IgD-negative memory B cell (primary cell): ENCODE measurements around the gene VWA1. TPM values are rescaled to one million over a fixed set of nuclear protein-coding genes. Genes with fewer than 3 reads are reported as not detected.
"Not testable (repeated sequence)": the region's sequence is repeated elsewhere in the genome, so short reads cannot be mapped to it uniquely, and the experiment has no call there.

ENCODE experiments used
- H3K27ac Mint-ChIP-seq, 3 donors: one replicate each; pipeline ENCODE4 v1.8.0; 2020 to 2022; ENCODE audit warnings: mild to moderate bottlenecking in 3 of 3, mixed read lengths in 3 of 3, moderate library complexity in 1 of 3
- H3K27me3 Mint-ChIP-seq: one replicate; pipeline ENCODE4 v1.8.0; 2021; ENCODE audit warnings: mixed read lengths
- H3K36me3 Mint-ChIP-seq: one replicate; pipeline ENCODE4 v1.8.0; 2020; ENCODE audit warnings: mild to moderate bottlenecking, mixed read lengths
- H3K4me1 Mint-ChIP-seq, 3 donors: one replicate each; pipeline ENCODE4 v1.8.0; 2020 to 2022; ENCODE audit warnings: mixed read lengths in 3 of 3, mild to moderate bottlenecking in 1 of 3
- H3K4me3 Mint-ChIP-seq, 4 donors: one replicate each; pipeline ENCODE4 v1.8.0; 2020 to 2022; ENCODE audit warnings: mild to moderate bottlenecking in 4 of 4, mixed read lengths in 4 of 4, moderate library complexity in 3 of 4
- H3K9me3 Mint-ChIP-seq, 3 donors: one replicate each; pipeline ENCODE4 v1.8.0; 2020 to 2021; ENCODE audit warnings: mixed read lengths in 3 of 3, mild to moderate bottlenecking in 1 of 3
- polyA plus RNA-seq: library from polyadenylated mRNA; unstranded; fragments of 300-500 nt; fragmentation: Illumina TruSeq; gene quantifications from one replicate; pipeline ENCODE4 v1.2.3, GENCODE V29; 2021

Gene VWA1
- polyA plus RNA-seq, 1 donor from 2014 or later, result not detected

- not testable (repeated sequence) for H3K27ac Mint-ChIP-seq, H3K4me3 Mint-ChIP-seq, H3K27me3 Mint-ChIP-seq, H3K9me3 Mint-ChIP-seq, H3K36me3 Mint-ChIP-seq, H3K4me1 Mint-ChIP-seq
Observed at GRCh38 chr1:1485755-1486317, 50.3 kb downstream of the VWA1 start.

GRCh38 chr1:1487701-1488100 is 52.2 kb downstream of the VWA1 start:
- Mint-ChIP-seq H3K9me3 (peaks cover 0 to 2% (median 0%) of the 10 kb centered on the region in 3 donors), H3K27ac (peak overlapping the region in 1 of 3 donors; percentile 57), H3K36me3 (peaks cover 7% of the 10 kb centered on the region), H3K4me3 (no peak overlapping the region), H3K27me3 (no peaks in the 10 kb centered on the region), H3K4me1 (no peaks in the 10 kb centered on the region)

GRCh38 chr1:1489231-1489630 is 53.7 kb downstream of the VWA1 start:
- Mint-ChIP-seq H3K4me3 (no peak overlapping the region), H3K36me3 (peaks cover 14% of the 10 kb centered on the region), H3K27me3 (no peaks in the 10 kb centered on the region), H3K4me1 (no peaks in the 10 kb centered on the region), H3K9me3 (peaks cover 3 to 4% (median 3%) of the 10 kb centered on the region in 3 donors), H3K27ac (no peak overlapping the region)

GRCh38 chr1:1489861-1490260 is 54.4 kb downstream of the VWA1 start:
- Mint-ChIP-seq H3K4me1 (no peaks in the 10 kb centered on the region), H3K27ac (no peak overlapping the region), H3K4me3 (no peak overlapping the region), H3K9me3 (peaks cover 3 to 4% (median 3%) of the 10 kb centered on the region in 3 donors), H3K36me3 (peaks cover 14% of the 10 kb centered on the region), H3K27me3 (no peaks in the 10 kb centered on the region)

GRCh38 chr1:1490633-1491230 is 55.2 kb downstream of the VWA1 start:
- Mint-ChIP-seq H3K36me3 (peaks cover 14% of the 10 kb centered on the region), H3K4me1 (no peaks in the 10 kb centered on the region), H3K27ac (no peak overlapping the region), H3K9me3 (peaks cover 3 to 4% (median 3%) of the 10 kb centered on the region in 3 donors), H3K4me3 (no peak overlapping the region), H3K27me3 (no peaks in the 10 kb centered on the region)

GRCh38 chr1:1491601-1492000 is 56.1 kb downstream of the VWA1 start:
- peaks cover 3 to 4% (median 3%) of the 10 kb centered on the region in 3 donors for H3K9me3 Mint-ChIP-seq
- no peaks in the 10 kb centered on the region for H3K4me1 Mint-ChIP-seq
- no peak overlapping the region for H3K4me3 Mint-ChIP-seq
- no peak overlapping the region for H3K27ac Mint-ChIP-seq
- no peaks in the 10 kb centered on the region for H3K27me3 Mint-ChIP-seq
- peaks cover 14% of the 10 kb centered on the region for H3K36me3 Mint-ChIP-seq

Other genes starting within 250 kb of the VWA1 start
- gene TNFRSF18, start 229.1 kb upstream of the VWA1 start, polyA plus RNA-seq, result 3.5 TPM
- gene TNFRSF4, start 221.5 kb upstream of the VWA1 start, polyA plus RNA-seq, result not detected
- gene SDF4, start 203.7 kb upstream of the VWA1 start, polyA plus RNA-seq, result 121 TPM
- 5.6 TPM for gene B3GALT6, start 203.5 kb upstream of the VWA1 start, polyA plus RNA-seq
- 0.88 TPM for gene C1QTNF12, start 189.0 kb upstream of the VWA1 start, polyA plus RNA-seq
- gene UBE2J2, start 161.8 kb upstream of the VWA1 start, polyA plus RNA-seq, result 74.3 TPM
- not detected for gene SCNN1D, start 155.3 kb upstream of the VWA1 start, polyA plus RNA-seq
- gene ACAP3, start 127.8 kb upstream of the VWA1 start, polyA plus RNA-seq, result 10.5 TPM
- gene PUSL1, start 127.1 kb upstream of the VWA1 start, polyA plus RNA-seq, result 21.0 TPM
- 65.8 TPM for gene INTS11, start 111.0 kb upstream of the VWA1 start, polyA plus RNA-seq
- 31.7 TPM for gene CPTP, start 110.9 kb upstream of the VWA1 start, polyA plus RNA-seq
- gene TAS1R3, start 104.4 kb upstream of the VWA1 start, polyA plus RNA-seq, result 5.5 TPM
- gene DVL1, start 86.3 kb upstream of the VWA1 start, polyA plus RNA-seq, result 1.0 TPM
- not detected for gene MXRA8, start 77.1 kb upstream of the VWA1 start, polyA plus RNA-seq
- 177 TPM for gene AURKAIP1, start 60.5 kb upstream of the VWA1 start, polyA plus RNA-seq
- gene CCNL2, start 36.4 kb upstream of the VWA1 start, polyA plus RNA-seq, result 39.8 TPM
- 144 TPM for gene MRPL20, start 28.4 kb upstream of the VWA1 start, polyA plus RNA-seq
- gene ANKRD65, start 14.4 kb upstream of the VWA1 start, polyA plus RNA-seq, result not detected
- 6.2 TPM for gene ATAD3C, start 14.0 kb downstream of the VWA1 start, polyA plus RNA-seq
- 10.8 TPM for gene ATAD3B, start 36.1 kb downstream of the VWA1 start, polyA plus RNA-seq
- gene ATAD3A, start 76.5 kb downstream of the VWA1 start, polyA plus RNA-seq, result 12.8 TPM
- not detected for gene TMEM240, start 104.9 kb downstream of the VWA1 start, polyA plus RNA-seq
- gene SSU72, start 139.2 kb downstream of the VWA1 start, polyA plus RNA-seq, result 176 TPM
- not detected for gene FNDC10, start 164.4 kb downstream of the VWA1 start, polyA plus RNA-seq
- 22.4 TPM for gene MIB2, start 179.8 kb downstream of the VWA1 start, polyA plus RNA-seq
- gene MMP23B, start 196.5 kb downstream of the VWA1 start, polyA plus RNA-seq, result 0.93 TPM
- 19.9 TPM for gene CDK11B, start 223.3 kb downstream of the VWA1 start, polyA plus RNA-seq